Pancreas (tissue), 10 donors: ENCODE data around the gene OR4N2. TPM values are rescaled to one million over a fixed set of nuclear protein-coding genes. Genes with fewer than 3 reads are reported as not detected.
"Not testable (repeated sequence)": the region's sequence is repeated elsewhere in the genome, so short reads cannot be mapped to it uniquely, and the experiment has no call there.

Experiments
- ATAC-seq, 4 donors: fragments of 200-7000 bp; cut with Tn5 transposase; one replicate each; pipeline versions ENCODE4 v1.8.0 to v1.9.1; 2020; ENCODE audit warnings: mild to moderate bottlenecking in 4 of 4, moderate library complexity in 4 of 4
- DNase-seq, 6 donors: peaks; one replicate each; pipeline ENCODE4 v3.0.0-alpha.2; 2020
- FAIRE-seq: peaks from 2 replicates; lab custom pipeline; 2012; peaks lifted over from hg19 to GRCh38; lab: Jason Lieb, UNC
- H3K27ac ChIP-seq, 4 donors: fragments of 200-600 bp; sonication (generic); 1 replicate in 3 of 4; 2 replicates in 1 of 4; pipeline versions ENCODE4 v1.5.0 to v1.8.0; 2020
- H3K27me3 ChIP-seq, 4 donors: fragments of 200-600 bp; one replicate each; pipeline ENCODE4 v1.8.0; 2021
- H3K36me3 ChIP-seq, 3 donors: fragments of 200-600 bp; sonication (generic) in 1 of 3; one replicate each; pipeline versions ENCODE4 v1.5.0 to v1.8.0; 2020 to 2021
- H3K4me1 ChIP-seq, 3 donors: fragments of 200-600 bp; one replicate each; pipeline ENCODE4 v1.8.0; 2021
- H3K4me3 ChIP-seq, 4 donors: fragments of 200-600 bp; sonication (generic) in 2 of 4; one replicate each; pipeline versions ENCODE4 v1.5.0 to v1.8.0; 2020 to 2021
- H3K9me3 ChIP-seq, 4 donors: fragments of 200-600 bp; one replicate each; pipeline ENCODE4 v1.8.0; 2021
- WGBS, 2 donors: extraction: QIAGEN DNeasy Blood & Tissue Kit; methylation state at CpG; one replicate each; pipeline ENCODE4 v1.1.7; 2013; 5-methylcytosine and 5-hydroxymethylcytosine counted together
- intact Hi-C, 3 donors: fragments of 100-400 bp; cut with DNase I; formaldehyde crosslinking; loops; one replicate each; pipeline versions ENCODE4 v1.11.1 to v1.14.2; 2022
- polyA plus RNA-seq, 2 donors: library from polyadenylated mRNA; stranded (reverse); fragments of 200-250 nt; gene quantifications; one replicate each; pipeline ENCODE4 v1.2.3, GENCODE V29; 2013
- total RNA-seq, 6 donors: library from RNA; stranded (reverse); fragmentation: NEBNext Ultra II Directional in 4 of 6; extraction: Animal tissue kit (Norgen Biotek cat#: 25700) in 4 of 6; gene quantifications; one replicate each; pipeline versions ENCODE4 v1.2.1 to v1.2.4, GENCODE V29; 2021 to 2023
- TF ChIP-seq, protein P1 (sequence below), 4 donors: fragments of 200-600 bp; sonication (generic) in 3 of 4; IDR thresholded peaks; one replicate each; pipeline versions ENCODE4 v1.5.0 to v1.8.0; 2021; ENCODE audit warnings: antibody characterized with exemption in 4 of 4
- donor health status: healthy with polysubstance abuse.
- donor health status: DM: no; HTN: no; CAD: no; lungs with moderate emphysema.
- donor health status: DM: no; HTN: no; CAD: no.
- donor health status: control.
- donor health status: control.
- donor health status: Bipolar disorder and iron deficiency.
- donor health status: DM: yes; HTN: yes; CAD: no.
- donor health status: DM: no; HTN: no; CAD: no.
- donor health status: DM: no; HTN: no; CAD: no.
- donor health status: DM: yes; HTN: yes; CAD: no.

The OR4N2 gene
- total and polyA plus RNA-seq, 8 donors = not detected

DNA sequence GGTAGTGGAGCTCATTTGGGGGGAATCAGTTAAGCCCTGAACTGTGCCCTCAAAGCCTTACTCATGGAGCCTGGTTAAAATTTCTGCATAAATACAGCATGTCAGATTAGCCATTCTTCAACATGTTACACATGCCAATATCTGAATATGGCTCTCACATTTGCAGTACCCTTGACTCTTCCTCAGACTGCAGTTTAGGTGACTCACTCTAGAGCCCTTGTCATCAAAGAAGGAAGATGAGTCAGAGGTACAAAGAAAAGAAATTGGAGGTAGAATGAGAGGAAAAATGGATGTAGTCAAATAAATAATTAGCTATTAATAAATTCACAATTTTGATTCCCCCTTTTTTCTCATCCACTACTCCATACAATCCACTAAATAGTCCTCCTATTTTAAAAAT, 47.8 kb downstream of the OR4N2 start:
- intact Hi-C loops = no loop called here
- Histone ChIP-seq H3K27me3 (no peaks in the 10 kb centered on the region), H3K4me3 (no peak overlapping the region), H3K4me1 (no peaks in the 10 kb centered on the region), H3K9me3 (no peaks in the 10 kb centered on the region), H3K36me3 (no peaks in the 10 kb centered on the region), H3K27ac (no peak overlapping the region)
- no peak for DNase-seq
- ATAC-seq = no peak
- TF ChIP-seq, protein P1, sequence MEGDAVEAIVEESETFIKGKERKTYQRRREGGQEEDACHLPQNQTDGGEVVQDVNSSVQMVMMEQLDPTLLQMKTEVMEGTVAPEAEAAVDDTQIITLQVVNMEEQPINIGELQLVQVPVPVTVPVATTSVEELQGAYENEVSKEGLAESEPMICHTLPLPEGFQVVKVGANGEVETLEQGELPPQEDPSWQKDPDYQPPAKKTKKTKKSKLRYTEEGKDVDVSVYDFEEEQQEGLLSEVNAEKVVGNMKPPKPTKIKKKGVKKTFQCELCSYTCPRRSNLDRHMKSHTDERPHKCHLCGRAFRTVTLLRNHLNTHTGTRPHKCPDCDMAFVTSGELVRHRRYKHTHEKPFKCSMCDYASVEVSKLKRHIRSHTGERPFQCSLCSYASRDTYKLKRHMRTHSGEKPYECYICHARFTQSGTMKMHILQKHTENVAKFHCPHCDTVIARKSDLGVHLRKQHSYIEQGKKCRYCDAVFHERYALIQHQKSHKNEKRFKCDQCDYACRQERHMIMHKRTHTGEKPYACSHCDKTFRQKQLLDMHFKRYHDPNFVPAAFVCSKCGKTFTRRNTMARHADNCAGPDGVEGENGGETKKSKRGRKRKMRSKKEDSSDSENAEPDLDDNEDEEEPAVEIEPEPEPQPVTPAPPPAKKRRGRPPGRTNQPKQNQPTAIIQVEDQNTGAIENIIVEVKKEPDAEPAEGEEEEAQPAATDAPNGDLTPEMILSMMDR (IDR thresholded peaks at IDR 0.05) = no peak
- FAIRE-seq = no peak

GRCh38 chr14:19866061-19866669, 62.6 kb downstream of the OR4N2 start:
- H3K27me3 ChIP-seq, H3K36me3 ChIP-seq, H3K4me3 ChIP-seq, FAIRE-seq, H3K27ac ChIP-seq, ATAC-seq, intact Hi-C loops, H3K4me1 ChIP-seq, H3K9me3 ChIP-seq: not testable (repeated sequence)
- WGBS, 2 donors = 83 to 85% methylated on average over 27 to 39 of the region's 39 CpGs
- peak in 1 of 6 donors; percentile 64 for DNase-seq

DNA sequence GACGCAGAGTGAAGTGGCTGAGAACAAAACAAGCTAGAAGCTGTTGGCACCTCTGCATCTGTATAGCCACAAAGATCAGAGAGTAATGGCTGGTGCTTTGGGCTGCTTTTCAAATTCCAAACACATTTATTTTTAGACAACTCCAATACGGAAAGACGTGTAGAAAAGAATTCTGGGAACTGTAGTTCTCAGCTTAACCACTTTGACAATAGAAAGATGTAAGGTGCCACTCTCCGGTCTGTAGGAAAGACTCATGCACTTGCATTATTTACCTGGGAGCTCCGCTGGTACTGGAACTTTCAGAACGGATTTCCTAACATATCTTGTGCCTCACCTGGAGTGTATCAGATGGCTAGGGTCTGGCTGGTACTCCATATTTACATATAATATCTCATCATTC, 69.6 kb downstream of the OR4N2 start:
- Histone ChIP-seq H3K4me1 (no peaks in the 10 kb centered on the region), H3K36me3 (no peaks in the 10 kb centered on the region), H3K4me3 (no peak overlapping the region), H3K27me3 (peaks cover 0 to 5% (median 0%) of the 10 kb centered on the region in 4 donors), H3K9me3 (no peaks in the 10 kb centered on the region), H3K27ac (no peak overlapping the region)
- FAIRE-seq = no peak
- no peak for ATAC-seq
- intact Hi-C loops = no loop called here
- no peak for DNase-seq
- WGBS, 2 donors = 20 to 30% methylated on average over 6 of the region's 6 CpGs
- TF ChIP-seq, protein P1 (IDR thresholded peaks at IDR 0.05) = no peak

- no peak within 1 kb of the TSS for H3K4me3 ChIP-seq
- no peaks in the 10 kb centered on the region for H3K36me3 ChIP-seq
- no peaks in the 10 kb centered on the region for H3K4me1 ChIP-seq
- DNase-seq (no peak), ATAC-seq (no peak), FAIRE-seq (no peak)
- TF ChIP-seq, protein P1 (IDR thresholded peaks at IDR 0.05) = no peak
- H3K27me3 ChIP-seq = peaks cover 0 to 5% (median 0%) of the 10 kb centered on the region in 4 donors
- intact Hi-C loops = no loop called here
- 30 to 38% methylated on average over 2 of the region's 2 CpGs for WGBS, 2 donors
- no peak within 1 kb of the TSS for H3K27ac ChIP-seq
- H3K9me3 ChIP-seq = no peaks in the 10 kb centered on the region
Measured at GRCh38 chr14:19874842-19875241, 71.3 kb downstream of the OR4N2 start, which contains the start of gene OR4K2. Gene OR4K2, plus strand, starts transcription at chr14:19875142. Its CDS starts 1,126 bp downstream, at chr14:19876268.

DNA sequence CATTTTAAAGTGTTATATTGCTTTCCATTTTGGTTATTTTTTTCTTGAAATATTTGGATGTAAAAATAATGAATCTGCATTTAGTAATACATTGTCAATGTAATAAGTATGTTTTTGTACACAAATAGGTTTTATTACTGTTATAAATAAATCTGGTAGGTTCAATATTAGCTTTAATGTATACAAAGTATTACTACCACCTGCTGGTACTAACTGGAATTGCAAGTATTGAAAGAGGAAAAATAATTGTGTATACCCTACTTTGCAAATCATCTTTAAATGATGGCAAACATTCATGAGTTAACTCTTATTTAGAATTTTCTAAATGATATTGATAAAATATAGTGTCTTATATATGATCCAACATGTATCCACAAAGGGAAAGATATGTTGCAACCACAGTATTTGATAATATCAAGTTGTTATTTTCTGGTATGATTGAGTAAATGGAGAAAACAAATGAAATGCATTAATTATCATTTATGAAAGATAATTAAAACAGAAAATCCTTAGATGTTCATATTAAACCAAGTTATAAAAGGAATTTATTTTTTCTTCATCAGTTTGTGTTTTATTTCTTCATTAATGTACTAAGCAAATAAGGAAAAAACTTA, 74.6 kb downstream of the OR4N2 start:
- peak; percentile 93 for FAIRE-seq
- intact Hi-C loops = no loop called here
- TF ChIP-seq, protein P1 (IDR thresholded peaks at IDR 0.05) = peak; percentile 46 to 72 (median 50)

More for the DNA sequence above, 74.6 kb downstream of the OR4N2 start:
- H3K9me3 ChIP-seq = no peaks in the 10 kb centered on the region
- peaks cover 0 to 5% (median 0%) of the 10 kb centered on the region in 4 donors for H3K27me3 ChIP-seq
- ATAC-seq (peak in 1 of 4 donors; percentile 31), DNase-seq (no peak)
- no peaks in the 10 kb centered on the region for H3K36me3 ChIP-seq
- no peak overlapping the region for H3K4me3 ChIP-seq
- no peak overlapping the region for H3K27ac ChIP-seq
- H3K4me1 ChIP-seq = no peaks in the 10 kb centered on the region

Other genes with a start within 250 kb of the OR4N2 start
- gene OR11H2, start 89.9 kb upstream of the OR4N2 start, total RNA-seq = not detected
- under 1 TPM in 1 of 2 donors, not detected in 1; 0.09 TPM for gene OR11H2, start 89.9 kb upstream of the OR4N2 start, polyA plus RNA-seq
- gene OR4Q3, start 60.2 kb upstream of the OR4N2 start, total RNA-seq = not detected
- gene OR4Q3, start 60.2 kb upstream of the OR4N2 start, polyA plus RNA-seq = under 1 TPM in 1 of 2 donors, not detected in 1; 0.09 TPM
- not detected for gene OR4M1, start 30.3 kb upstream of the OR4N2 start, total RNA-seq
- gene OR4M1, start 30.3 kb upstream of the OR4N2 start, polyA plus RNA-seq = not detected
- not detected for gene OR4K2, start 71.4 kb downstream of the OR4N2 start, total RNA-seq
- gene OR4K2, start 71.4 kb downstream of the OR4N2 start, polyA plus RNA-seq = under 1 TPM in 1 of 2 donors, not detected in 1; 0.02 TPM
- gene OR4K5, start 116.8 kb downstream of the OR4N2 start, total RNA-seq = not detected
- not detected for gene OR4K5, start 116.8 kb downstream of the OR4N2 start, polyA plus RNA-seq
- not detected for gene OR4K1, start 127.1 kb downstream of the OR4N2 start, total RNA-seq
- not detected for gene OR4K1, start 127.1 kb downstream of the OR4N2 start, polyA plus RNA-seq
- gene OR4K15, start 171.8 kb downstream of the OR4N2 start, total RNA-seq = not detected
- not detected for gene OR4K15, start 171.8 kb downstream of the OR4N2 start, polyA plus RNA-seq
- not detected for gene OR4Q2, start 198.4 kb downstream of the OR4N2 start, total RNA-seq
- not detected for gene OR4Q2, start 198.4 kb downstream of the OR4N2 start, polyA plus RNA-seq
- gene OR4K14, start 215.5 kb downstream of the OR4N2 start, total RNA-seq = not detected
- not detected for gene OR4K14, start 215.5 kb downstream of the OR4N2 start, polyA plus RNA-seq
- not detected for gene OR4K13, start 232.3 kb downstream of the OR4N2 start, total RNA-seq
- not detected for gene OR4K13, start 232.3 kb downstream of the OR4N2 start, polyA plus RNA-seq